DND-41 (cell line): Measurements from ENCODE around the gene ACACA.

Source experiments
- ATAC-seq: fragments of 200-7000 bp; cut with Tn5 transposase; 3 replicates; pipeline ENCODE4 v1.9.1; 2021; ENCODE audit warnings: low read depth; ENCODE audit not compliant: insufficient read depth
- DNase-seq: peaks from one replicate; pipeline ENCODE4 v3.0.0-alpha.2; 2020
- H2AFZ ChIP-seq: 2 replicates; pipeline ENCODE4 v1.6.0; 2012; ENCODE audit warnings: low read depth, low read length
- H3K27ac ChIP-seq: 2 replicates; pipeline ENCODE4 v1.5.1; 2012; ENCODE audit warnings: low read length, inconsistent platforms
- H3K27me3 ChIP-seq: fragments of 200-600 bp; sonication (generic); 2 replicates; pipeline ENCODE4 v1.6.0; 2012; ENCODE audit warnings: low read length, mild to moderate bottlenecking, inconsistent platforms; ENCODE audit not compliant: insufficient read depth, poor library complexity
- H3K36me3 ChIP-seq: 2 replicates; pipeline ENCODE4 v1.5.1; 2012; ENCODE audit warnings: low read length, inconsistent platforms; ENCODE audit not compliant: insufficient read depth
- H3K4me1 ChIP-seq: 2 replicates; pipeline ENCODE4 v1.5.1; 2012; ENCODE audit warnings: mild to moderate bottlenecking, low read length; ENCODE audit not compliant: insufficient read depth
- H3K4me2 ChIP-seq: 2 replicates; pipeline ENCODE4 v1.6.0; 2012; ENCODE audit warnings: mild to moderate bottlenecking, moderate library complexity, low read length, inconsistent platforms; ENCODE audit not compliant: insufficient read depth
- H3K4me3 ChIP-seq, 2 experiments: fragments of 200-600 bp in 1 of 2; shearing (Covaris generic) in 1 of 2; 2 replicates each; pipeline ENCODE4 v1.5.1; 2012 to 2016; ENCODE audit warnings: inconsistent platforms in 2 of 2, low read length in 2 of 2, mild to moderate bottlenecking in 2 of 2, low read depth in 1 of 2, moderate library complexity in 1 of 2
- H3K79me2 ChIP-seq: 2 replicates; pipeline ENCODE4 v1.6.0; 2012; ENCODE audit warnings: low read length, inconsistent platforms; ENCODE audit not compliant: insufficient read depth
- H3K9ac ChIP-seq: 2 replicates; pipeline ENCODE4 v1.6.0; 2012; ENCODE audit warnings: low read depth, mild to moderate bottlenecking, inconsistent platforms, low read length, moderate library complexity
- H3K9me3 ChIP-seq: 2 replicates; pipeline ENCODE4 v1.5.1; 2012; ENCODE audit warnings: low read length, moderate library complexity, mild to moderate bottlenecking, inconsistent platforms; ENCODE audit not compliant: insufficient read depth, severe bottlenecking
- H4K20me1 ChIP-seq: 2 replicates; pipeline ENCODE4 v1.6.0; 2012; ENCODE audit warnings: low read length; ENCODE audit not compliant: insufficient read depth
- EZH2 ChIP-seq: IDR thresholded peaks from 3 replicates; pipeline ENCODE4 v1.6.1; 2012; ENCODE audit warnings: borderline replicate concordance, low read depth, mild to moderate bottlenecking, moderate library complexity, low read length, inconsistent platforms; ENCODE audit not compliant: severe bottlenecking
- TF ChIP-seq, protein P1 (sequence below): IDR thresholded peaks from 2 replicates; pipeline ENCODE4 v1.5.1; 2012; ENCODE audit warnings: borderline replicate concordance, low read length, moderate library complexity, mild to moderate bottlenecking; ENCODE audit not compliant: poor library complexity, severe bottlenecking; ENCODE audit errors: extremely low read depth

ACACA gene

DNA sequence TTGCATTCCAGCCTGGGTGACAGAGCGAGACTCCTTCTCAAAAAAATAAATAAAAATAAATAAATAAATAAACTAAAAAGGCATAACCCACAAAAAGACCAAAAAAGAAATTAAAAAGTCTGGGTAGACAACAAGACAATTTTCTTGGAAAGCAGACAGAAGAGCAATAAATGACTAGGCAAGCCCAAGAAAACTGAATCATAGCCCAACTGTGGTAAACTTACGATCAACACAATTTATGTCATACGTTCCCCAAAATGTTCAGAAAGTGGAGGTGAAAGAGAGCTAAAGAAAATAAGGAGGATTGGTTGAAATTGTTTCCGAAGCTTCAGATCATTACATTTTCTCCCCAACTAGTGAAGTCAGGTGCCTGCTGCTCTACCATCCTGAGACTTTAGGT lies 62.1 kb downstream of the ACACA start:
- H2AFZ ChIP-seq: no peak overlapping the region
- H3K4me1 ChIP-seq: no peaks in the 10 kb centered on the region
- H3K27me3 ChIP-seq: no peaks in the 10 kb centered on the region
- no peak overlapping the region for H3K4me2 ChIP-seq
- H3K27ac ChIP-seq: no peak overlapping the region
- no peaks in the 10 kb centered on the region for H3K9me3 ChIP-seq
- TF ChIP-seq EZH2: no peak
- TF ChIP-seq, protein P1, sequence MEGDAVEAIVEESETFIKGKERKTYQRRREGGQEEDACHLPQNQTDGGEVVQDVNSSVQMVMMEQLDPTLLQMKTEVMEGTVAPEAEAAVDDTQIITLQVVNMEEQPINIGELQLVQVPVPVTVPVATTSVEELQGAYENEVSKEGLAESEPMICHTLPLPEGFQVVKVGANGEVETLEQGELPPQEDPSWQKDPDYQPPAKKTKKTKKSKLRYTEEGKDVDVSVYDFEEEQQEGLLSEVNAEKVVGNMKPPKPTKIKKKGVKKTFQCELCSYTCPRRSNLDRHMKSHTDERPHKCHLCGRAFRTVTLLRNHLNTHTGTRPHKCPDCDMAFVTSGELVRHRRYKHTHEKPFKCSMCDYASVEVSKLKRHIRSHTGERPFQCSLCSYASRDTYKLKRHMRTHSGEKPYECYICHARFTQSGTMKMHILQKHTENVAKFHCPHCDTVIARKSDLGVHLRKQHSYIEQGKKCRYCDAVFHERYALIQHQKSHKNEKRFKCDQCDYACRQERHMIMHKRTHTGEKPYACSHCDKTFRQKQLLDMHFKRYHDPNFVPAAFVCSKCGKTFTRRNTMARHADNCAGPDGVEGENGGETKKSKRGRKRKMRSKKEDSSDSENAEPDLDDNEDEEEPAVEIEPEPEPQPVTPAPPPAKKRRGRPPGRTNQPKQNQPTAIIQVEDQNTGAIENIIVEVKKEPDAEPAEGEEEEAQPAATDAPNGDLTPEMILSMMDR: no peak
- no peak overlapping the region for H3K4me3 ChIP-seq
- DNase-seq (no peak), ATAC-seq (no peak)
- peaks cover 72% of the 10 kb centered on the region for H3K79me2 ChIP-seq
- peaks cover 5% of the 10 kb centered on the region; the same call in 1 of the 2 replicates for H4K20me1 ChIP-seq
- no peak overlapping the region for H3K9ac ChIP-seq
- H3K36me3 ChIP-seq: peaks cover 13% of the 10 kb centered on the region; the same call in 1 of the 2 replicates

DNA sequence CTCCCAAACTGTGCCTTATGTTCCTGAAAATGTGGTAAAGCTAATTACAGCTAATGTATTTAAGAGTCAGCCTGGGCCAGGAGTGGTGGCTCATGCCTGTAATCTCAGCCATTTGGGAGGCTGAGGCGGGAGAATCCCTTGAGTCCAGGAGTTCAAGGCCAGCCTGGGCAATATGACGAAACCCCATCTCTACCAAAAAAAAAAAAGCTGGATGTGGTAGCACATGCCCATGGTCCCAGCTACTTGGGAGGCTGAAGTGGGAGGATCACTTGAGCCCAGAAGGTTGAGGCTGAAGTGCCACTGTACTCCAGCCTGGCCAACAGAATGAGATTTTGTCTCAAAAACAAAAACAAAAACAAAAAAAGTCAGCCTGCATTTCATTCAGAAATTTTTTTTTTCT lies 64.0 kb downstream of the ACACA start:
- H3K27ac ChIP-seq: no peak overlapping the region
- no peak overlapping the region for H2AFZ ChIP-seq
- H3K4me1 ChIP-seq: no peaks in the 10 kb centered on the region
- H3K79me2 ChIP-seq: peaks cover 68% of the 10 kb centered on the region
- H3K27me3 ChIP-seq: no peaks in the 10 kb centered on the region
- ATAC-seq: no peak
- no peak for DNase-seq
- no peak overlapping the region for H3K9ac ChIP-seq
- peaks cover 5% of the 10 kb centered on the region; the same call in 1 of the 2 replicates for H4K20me1 ChIP-seq
- no peaks in the 10 kb centered on the region for H3K9me3 ChIP-seq
- no peak overlapping the region for H3K4me3 ChIP-seq
- H3K36me3 ChIP-seq: peaks cover 14% of the 10 kb centered on the region; the same call in 1 of the 2 replicates
- no peak overlapping the region for H3K4me2 ChIP-seq
- no peak for TF ChIP-seq EZH2
- TF ChIP-seq, protein P1: no peak

DNA sequence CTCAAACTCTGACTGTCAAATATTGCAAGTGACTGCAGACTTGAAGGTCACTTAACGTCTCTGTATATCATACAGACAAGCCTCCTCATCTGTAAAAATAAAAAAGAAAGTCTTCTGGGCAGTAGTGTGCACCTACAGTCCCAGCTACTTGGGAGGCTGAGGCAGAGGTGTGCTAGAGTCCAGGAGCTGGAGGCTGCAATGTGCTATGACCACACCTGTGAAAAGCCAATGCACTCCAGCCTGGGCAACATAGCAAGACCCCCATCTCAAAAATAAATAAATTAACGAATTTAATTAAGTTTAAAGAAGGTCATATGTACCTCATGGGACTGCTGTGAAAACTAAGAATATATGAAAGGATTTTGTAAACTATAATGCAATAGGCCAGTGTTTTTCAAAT lies 65.8 kb downstream of the ACACA start:
- H3K27ac ChIP-seq: no peak overlapping the region
- no peak for DNase-seq
- H3K4me2 ChIP-seq: no peak overlapping the region
- no peaks in the 10 kb centered on the region for H3K9me3 ChIP-seq
- no peak overlapping the region for H2AFZ ChIP-seq
- H3K4me3 ChIP-seq: no peak overlapping the region
- no peak for TF ChIP-seq EZH2
- peaks cover 67% of the 10 kb centered on the region for H3K79me2 ChIP-seq
- ATAC-seq: no peak
- H3K4me1 ChIP-seq: no peaks in the 10 kb centered on the region
- peaks cover 19% of the 10 kb centered on the region; the same call in 1 of the 2 replicates for H3K36me3 ChIP-seq
- peaks cover 6% of the 10 kb centered on the region; the same call in 1 of the 2 replicates for H4K20me1 ChIP-seq
- H3K9ac ChIP-seq: no peak overlapping the region
- H3K27me3 ChIP-seq: no peaks in the 10 kb centered on the region

DNA sequence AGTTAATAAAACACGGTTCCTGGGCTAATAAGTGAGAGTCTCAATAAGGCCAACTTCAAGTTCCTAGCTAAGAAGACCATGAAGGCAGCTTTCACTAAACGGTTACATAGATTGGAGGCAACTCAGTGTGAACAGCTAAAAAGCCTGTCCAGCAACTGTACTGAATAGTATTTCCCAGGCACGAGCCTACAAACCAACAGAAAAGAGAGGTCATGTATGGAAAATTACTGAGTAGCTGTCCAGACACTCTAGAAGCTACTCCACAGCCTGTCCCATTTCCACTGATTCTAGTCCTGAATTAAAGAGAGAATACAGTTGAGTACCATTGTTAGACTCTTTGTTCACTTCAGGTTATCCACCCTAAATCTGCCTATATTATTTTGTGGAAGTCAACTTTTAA lies 67.3 kb downstream of the ACACA start:
- Histone ChIP-seq H3K9ac (no peak overlapping the region), H3K36me3 (peaks cover 14% of the 10 kb centered on the region; the same call in 1 of the 2 replicates), H3K4me1 (no peaks in the 10 kb centered on the region), H2AFZ (no peak overlapping the region), H3K4me2 (no peak overlapping the region), H3K4me3 (no peak overlapping the region), H3K27ac (no peak overlapping the region), H3K79me2 (peaks cover 63% of the 10 kb centered on the region), H3K9me3 (no peaks in the 10 kb centered on the region), H3K27me3 (no peaks in the 10 kb centered on the region), H4K20me1 (peaks cover 8% of the 10 kb centered on the region; the same call in 1 of the 2 replicates)
- ATAC-seq (no peak), DNase-seq (no peak)
- no peak for TF ChIP-seq EZH2
- TF ChIP-seq, protein P1: no peak
